ENCODE results near the gene LHX2.

The LHX2 gene

DNA sequence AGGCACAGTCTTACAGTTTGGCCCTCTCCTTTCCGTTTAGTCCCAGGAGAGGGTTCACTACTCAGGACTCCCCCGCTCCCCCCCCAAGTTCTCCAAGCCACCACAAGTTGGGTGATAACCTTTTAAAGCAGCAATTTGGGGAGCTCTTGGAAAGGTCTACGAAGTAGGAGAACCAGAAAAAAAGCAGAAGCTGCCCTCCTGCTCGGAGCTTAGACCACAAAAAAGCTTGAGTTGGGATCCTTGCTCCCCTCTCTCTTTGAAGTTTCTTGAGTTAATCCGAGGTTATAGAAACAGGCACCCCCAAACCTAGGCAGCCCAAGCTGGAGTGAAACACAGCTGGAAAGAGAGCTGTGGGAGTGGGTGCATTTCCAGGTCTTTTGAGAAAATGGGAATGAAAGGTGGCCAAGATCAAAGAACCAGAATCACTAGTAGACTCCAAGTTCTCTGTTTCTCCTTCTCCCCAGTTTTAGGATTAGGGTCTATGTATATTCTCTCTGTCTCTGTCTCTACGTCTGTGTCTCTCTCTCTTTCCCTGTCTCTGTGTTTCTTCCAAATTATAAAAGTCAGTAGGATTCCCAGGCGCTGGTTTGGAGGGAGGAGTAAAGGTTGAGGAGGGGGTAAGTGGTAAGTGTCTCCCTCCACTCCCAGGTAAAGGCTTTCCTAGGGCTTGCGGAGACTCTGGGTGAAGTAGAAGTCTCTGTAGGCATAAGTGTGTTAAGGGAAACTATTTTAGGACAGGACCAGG is 2.8 kb downstream of the LHX2 start:
- no peak for DNase-seq

DNA sequence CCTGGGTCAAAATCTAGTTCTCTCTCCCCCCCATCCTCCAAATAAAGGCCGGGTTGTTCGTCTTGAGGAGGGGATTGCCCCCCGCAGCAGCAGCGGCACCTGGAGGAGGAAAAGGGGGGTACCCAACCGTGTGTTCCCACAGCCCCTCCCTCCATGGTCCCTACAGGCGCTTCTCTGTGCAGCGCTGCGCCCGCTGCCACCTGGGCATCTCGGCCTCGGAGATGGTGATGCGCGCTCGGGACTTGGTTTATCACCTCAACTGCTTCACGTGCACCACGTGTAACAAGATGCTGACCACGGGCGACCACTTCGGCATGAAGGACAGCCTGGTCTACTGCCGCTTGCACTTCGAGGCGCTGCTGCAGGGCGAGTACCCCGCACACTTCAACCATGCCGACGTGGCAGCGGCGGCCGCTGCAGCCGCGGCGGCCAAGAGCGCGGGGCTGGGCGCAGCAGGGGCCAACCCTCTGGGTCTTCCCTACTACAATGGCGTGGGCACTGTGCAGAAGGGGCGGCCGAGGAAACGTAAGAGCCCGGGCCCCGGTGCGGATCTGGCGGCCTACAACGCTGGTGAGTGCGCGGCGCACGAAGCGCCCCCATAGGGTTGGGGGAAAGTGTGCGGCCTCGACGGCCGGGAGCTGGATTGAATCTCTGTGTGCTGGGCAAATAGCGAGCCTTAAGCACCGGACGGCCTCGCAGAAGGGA is 3.5 kb downstream of the LHX2 start:
- DNase-seq: no peak

DNA sequence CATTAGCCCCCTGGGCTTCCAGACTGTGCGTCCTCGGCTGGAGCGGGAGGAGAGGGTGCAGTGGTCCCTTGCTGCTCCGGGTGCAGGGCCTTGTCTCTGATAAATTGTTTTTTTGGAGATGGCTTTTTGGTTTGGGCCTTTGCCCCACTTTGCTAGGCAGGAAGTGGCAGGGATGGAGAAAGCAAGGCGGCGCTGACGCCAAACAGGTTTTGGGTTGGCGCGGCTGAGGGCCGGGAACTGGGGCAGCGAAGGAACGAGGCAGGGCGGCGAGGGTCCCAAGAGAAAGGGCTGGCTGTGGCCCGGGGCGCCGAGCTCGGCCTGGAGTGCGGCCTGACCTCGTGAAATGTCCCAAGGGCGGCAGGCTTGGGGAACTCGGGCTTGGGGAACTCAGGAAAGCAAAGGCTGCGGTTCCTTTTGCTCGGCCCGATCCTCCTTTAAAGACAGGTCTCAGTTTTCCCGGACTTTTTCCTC is 4.1 kb downstream of the LHX2 start:
- DNase-seq: no peak

DNA sequence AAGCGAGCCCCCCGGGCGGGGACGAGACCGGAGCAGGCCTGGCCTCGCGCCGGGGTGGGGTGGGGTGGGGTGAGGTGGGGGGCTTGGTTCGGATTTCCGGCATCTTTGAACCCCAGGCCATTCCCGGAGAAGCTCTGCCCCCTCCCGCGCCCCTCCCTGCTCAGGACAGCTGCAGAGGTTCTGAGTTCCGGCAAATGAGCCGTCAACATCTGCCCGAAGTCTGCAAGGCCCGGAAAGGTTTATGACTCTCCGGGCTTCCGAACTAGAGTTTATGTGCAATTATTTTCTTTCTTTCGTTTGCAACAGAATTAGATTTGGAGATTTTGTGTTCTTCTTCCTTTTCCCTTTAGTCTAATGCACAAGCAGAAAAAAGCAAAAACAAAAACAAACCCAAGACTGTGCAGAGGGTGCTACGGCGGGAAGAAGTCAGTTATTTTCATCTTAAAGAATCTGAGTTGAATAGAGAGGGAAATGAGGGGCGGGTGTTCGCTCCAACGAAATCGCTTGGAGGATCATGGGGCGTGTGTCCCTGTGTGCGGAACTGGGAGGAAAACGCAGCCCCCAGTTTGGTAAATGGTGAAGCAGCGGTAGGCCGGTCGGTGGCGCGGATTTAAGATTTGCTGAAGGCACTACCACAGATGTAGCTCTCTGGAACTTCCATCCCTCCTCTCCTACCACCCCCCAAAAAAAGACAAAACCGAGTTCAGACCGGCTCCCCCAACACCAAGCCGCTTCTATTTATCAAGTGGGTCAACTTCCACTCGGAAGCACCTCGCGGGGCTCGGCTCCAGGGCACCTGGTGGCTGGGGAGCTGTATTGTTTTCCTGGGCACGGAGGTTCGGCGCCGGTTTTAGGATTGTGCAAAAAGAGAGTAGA is 4.8 kb downstream of the LHX2 start:
- DNase-seq: no peak

DNA sequence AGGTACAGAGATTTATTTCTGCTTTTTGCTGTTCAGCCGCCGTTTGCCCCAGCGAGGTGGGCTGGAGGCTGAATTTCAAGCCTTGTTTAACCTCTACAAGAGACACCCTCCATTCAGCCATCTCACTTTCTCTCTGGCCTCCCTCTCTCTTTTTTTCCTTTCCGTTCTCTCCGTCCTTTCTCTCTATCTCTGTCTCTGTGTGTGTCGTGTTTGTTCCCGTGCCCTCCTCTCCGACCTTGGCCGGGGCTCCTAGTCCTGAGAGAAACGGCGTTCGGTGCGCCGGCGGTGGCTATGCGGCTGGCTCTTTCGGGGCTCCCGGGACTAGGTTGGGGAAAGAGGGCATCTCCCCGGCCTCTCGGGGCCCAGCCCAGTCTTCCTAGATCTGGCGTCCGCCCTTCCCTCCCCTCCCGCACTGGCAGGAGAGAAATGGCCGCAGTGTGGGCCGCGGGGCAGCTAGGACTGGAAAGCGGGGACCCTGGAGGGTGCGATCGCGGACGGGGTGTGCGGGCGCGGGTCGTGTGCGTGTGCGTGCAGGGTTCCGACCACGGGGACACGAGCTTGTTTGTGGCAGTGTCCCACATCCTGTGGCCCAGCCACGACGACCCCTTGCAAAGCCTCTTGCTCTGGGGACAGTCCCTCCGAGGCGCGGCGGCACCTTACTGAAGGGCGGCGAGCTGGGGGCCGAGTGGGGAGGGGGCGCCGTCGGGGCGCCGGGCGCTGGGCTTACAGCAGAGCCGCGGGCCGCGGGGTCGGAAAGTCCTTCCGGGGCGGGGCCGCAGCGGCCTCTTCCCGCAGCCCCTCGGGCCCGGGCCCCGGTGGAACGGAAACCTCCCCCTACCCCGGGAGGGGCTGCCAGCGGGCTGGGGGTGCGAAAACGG is 5.7 kb downstream of the LHX2 start:
- DNase-seq: no peak

DNA sequence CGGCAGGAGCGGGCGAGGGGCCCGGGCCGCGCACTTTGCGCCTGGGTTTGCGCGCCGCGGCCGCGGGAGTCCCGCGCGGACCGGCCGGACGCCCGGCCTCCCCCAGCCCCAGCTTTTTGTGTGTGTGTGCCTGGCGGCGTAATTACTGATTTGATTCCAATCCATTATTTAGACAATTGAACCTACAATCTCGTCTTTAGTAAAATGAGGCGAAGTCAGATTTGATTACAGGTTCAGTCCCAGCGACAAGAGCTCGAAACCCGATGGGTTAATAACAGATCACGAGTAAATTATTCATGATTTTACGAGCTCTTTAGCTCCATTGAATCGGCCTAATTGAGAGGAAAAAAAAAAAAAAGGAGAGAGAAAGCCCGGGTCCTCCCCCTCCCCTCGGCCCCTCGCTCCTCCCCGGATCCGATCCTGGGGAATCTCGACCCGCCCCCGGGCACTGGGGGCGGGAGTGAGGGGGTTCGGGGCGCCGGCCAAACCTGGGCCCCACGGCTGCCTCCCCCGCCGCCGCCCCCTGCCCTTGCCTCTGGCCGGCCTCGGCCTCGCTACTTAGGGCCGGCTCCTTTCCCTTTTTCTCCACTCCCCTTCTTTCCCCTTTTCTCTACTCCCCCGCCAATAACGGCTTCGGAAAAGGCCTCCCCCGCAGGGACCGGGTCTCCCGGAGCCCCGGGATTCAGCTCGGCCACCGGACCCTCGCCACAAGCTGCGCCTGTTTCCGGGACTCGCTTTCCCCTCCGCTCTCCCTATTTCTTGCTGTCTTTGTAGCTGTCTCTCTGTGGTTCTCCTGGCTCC is 6.6 kb downstream of the LHX2 start:
- DNase-seq: no peak

DNA sequence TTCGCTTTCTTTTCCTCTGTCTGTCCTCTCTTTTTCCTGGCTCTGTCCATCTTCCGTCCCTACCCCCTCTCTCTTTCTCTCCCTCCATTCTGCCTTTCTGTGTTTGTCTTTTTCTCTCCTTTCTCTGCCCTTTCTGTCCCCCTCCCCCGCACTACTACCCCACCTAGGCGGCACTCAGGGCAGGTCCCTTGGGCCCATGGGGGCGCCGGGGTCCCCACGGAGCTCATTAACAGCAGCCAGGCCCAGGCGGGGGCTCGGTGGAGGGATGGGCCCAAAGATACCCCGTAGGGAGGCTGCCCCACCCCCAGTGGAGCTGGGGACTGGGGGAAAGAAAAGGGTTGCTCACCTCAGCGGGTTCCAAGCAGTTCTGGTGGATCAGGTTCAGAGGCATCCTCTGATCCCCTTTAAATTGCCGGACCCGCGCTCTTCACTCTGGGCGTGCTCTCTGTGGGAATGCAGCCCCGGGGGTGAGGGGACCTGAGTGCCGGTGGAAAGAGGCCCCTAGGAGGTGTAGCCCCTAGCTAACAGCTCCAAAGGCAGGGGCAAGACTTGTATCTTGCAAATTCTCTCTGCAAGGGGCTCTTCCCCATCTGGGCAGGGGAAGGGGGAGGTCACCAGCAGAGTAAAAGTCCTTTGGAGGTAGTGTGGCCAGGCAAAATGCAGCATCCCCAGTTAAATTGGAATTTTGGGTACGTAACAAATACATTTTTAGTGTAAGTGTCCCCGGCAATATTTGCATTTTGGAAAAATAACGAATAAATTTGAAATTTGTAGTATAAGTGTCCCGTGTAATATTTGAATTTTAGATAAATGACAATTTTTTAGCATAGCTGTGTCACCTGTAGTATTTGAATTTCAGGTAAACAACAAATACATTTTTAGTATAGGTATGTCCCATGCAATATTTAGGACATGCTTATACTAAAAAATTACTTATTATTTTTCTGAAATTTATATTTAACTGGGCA is 7.4 kb downstream of the LHX2 start:
- no peak for DNase-seq

DNA sequence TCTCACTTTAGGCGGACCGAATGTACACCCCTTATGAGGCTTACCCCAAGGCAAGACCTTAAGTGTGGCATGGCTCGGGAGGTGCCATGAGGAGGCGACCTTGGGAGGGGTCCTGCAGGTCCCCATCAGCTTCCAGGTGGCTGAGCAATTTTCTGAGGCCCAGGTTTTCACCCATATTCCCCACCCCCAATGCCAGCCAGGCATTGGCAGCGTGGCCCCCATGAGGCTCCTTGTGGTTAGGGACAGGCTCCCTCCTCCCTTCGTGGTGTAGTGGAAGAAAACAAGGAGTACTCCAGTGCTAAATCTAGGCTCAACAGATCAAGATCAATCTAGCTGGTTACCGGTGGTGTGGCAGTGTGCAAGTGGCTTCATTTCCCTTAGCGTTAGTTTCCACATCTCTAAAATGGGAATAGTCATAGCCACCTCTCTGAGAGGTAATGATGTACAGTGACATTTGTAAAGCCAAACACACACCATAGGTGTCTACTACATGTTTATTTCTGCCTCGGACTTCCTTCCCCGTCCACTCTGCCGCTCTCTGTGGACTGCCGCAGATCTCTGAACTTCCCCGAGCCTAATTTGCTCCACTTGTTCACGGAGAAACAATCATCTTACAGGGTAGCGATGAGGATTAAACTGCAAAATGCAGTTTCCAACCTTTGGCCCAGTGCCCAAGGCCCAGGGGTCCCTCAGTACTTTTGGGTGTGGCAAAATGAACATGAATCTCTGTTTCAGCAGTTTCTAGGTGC is 8.4 kb downstream of the LHX2 start:
- no peak for DNase-seq

DNA sequence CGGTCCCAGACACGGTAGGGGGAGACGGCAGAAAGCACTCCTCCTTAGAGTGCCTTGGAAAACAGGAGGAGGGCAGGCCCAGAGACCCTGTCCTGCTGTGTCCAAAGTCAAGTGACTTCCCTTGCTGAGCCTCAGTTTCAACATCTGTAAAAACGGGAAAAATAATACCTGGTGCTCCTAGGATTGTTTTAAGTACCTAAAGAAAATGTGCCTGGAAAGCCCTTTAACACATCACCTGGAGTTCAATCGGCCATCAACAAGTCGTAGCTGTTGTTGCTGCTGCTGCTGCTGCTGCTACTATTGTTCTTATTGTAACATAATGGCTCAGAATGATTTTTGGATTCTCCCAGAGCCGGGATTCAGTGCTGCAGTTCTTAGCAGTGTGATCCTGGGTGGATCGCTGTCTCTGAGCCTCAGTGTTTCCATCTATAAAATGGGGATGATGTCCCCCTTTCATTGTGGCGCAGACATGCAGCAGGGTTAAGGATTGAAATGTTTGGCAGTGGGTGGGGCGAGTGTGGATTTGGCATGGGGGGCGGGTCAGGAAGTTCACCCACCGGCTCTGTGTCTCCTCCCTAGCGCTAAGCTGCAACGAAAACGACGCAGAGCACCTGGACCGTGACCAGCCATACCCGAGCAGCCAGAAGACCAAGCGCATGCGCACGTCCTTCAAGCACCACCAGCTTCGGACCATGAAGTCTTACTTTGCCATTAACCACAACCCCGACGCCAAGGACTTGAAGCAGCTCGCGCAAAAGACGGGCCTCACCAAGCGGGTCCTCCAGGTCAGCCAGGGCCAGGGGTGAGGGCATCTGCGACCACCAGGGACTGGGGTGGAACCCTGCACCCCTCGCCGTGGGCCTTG is 9.2 kb downstream of the LHX2 start:
- no peak for DNase-seq

DNA sequence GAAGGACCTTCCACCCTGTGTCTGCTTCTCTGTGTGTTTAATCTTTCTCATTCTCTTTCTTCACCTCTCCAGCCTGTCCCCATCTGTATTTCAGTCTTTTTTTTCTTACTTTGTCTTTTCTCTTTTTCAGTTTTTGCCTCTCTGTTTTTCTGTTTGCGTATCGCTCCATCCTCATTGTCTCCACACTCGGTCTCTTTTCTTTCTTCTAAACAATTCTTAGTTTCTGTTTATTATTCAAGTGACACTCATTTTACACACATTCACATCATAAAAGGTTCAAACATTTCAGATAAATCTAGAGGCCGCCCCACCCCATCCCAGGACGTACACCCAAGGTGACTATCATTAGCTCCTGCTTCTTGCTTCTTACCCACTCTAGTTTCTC is 9.8 kb downstream of the LHX2 start:
- no peak for DNase-seq

DNA sequence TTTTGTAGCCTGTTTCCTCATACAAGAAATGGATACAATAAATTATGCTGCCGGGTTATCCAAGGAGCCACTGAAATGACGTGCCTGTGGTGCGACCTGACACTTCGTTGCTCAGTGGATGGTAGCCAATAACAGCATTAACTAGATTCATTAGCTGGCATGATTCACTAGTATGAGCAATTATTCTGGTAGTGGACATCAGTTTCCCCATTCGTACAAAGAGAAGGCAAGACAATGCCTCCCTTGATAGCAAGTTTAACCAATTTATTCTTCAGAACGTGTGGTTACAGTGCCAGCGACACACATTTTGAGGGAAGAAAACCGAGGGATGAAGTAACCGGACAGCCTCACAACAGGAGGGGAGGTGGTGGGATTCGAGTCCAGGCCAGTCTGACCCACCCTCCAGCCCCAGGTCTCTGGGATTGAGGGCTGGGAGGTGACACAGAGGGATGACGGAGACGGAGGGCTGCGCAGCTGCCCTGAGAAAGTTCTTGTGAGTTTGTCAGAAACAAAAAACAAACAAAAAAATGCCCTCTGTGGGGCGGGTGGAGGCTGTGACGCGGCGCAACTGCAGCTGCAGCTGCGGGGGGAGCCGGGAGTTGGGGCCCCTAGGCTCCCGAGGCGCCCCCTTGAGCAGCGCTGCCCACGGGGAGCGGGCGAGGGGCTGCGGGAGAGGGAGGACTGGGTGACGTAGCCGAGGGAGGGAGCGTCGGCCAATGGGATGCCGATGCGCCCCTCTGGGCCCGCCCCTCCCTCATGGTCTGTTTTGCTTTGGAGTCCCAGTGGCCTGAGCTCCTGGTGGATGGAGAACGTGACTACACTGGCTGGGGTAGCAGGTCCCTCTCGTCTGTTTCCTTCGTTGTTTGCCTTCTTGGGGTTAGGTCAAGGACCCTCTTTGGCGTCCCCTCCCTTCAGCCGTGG is 10.9 kb downstream of the LHX2 start:
- no peak for DNase-seq

DNA sequence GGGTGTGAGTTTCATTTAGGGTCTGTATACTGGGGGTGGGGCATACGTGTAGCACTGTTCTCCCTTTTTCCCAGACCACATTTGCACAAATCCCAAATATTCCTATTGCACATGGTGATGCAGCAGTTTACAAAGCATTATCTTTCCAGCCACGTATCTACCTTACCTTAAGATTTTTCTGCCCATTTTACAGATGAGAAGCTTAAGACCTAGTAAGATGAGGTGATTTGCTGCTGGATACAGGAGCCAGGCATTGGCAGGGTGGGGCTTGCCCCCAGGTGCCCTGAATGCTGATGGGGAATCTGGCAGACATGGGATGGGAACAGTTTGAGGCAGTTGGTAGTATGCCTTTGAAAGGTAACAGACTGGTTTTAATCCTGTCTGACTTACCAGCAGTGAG is 12.5 kb downstream of the LHX2 start:
- DNase-seq: no peak

DNA sequence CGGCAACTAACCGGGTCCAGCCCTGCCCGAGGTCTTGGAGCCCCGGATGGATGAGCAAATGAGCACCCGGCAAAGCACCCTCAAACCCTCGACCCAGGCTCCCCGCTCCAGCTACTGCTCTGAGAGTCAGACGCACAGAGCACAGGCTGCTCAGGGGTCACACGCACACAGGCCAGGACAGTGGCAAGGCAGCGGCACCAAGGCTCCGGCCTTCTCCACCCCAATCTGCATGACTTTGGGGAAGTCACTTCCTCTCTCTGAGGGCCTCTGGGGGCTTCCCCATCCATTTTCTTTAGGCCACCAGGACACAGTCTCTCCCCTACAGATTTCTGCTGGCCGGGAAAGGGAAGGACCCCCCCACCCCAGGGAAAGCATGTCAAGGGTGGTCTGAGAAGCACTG is 18.0 kb downstream of the LHX2 start:
- no peak for DNase-seq

DNA sequence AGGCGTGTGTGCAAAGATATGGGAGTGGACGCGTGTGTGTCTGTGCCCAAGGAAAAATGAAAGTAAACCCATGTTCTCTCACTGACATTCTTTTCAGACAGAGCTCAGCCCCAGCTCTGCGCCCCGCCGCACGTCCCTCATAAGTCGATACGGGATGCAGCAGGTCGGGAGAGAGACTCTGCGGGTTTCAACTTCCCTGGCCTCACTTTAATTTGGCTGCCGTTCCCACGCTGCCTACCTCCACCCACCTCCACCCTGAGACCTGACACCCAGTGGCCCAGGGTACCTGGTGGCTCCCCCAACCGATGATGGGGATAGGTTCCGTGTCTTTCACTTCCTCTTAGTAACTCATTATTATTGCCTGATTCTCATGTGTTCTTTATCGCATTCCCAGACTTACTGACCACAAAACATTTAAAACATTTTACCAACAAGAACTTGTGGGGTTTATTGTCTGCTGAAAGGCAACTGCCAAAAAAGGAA is 19.4 kb downstream of the LHX2 start:
- DNase-seq: no peak

DNA sequence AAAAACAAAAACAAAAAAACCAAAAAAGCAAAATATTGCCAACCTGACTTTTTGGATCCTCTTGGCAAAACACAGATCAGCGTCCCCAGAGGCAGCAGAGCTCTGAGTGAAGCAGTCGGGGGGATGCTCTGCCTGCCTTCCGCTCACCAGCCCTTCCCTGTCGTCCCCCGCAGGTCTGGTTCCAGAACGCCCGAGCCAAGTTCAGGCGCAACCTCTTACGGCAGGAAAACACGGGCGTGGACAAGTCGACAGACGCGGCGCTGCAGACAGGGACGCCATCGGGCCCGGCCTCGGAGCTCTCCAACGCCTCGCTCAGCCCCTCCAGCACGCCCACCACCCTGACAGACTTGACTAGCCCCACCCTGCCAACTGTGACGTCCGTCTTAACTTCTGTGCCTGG is 20.7 kb downstream of the LHX2 start:
- no peak for DNase-seq

DNA sequence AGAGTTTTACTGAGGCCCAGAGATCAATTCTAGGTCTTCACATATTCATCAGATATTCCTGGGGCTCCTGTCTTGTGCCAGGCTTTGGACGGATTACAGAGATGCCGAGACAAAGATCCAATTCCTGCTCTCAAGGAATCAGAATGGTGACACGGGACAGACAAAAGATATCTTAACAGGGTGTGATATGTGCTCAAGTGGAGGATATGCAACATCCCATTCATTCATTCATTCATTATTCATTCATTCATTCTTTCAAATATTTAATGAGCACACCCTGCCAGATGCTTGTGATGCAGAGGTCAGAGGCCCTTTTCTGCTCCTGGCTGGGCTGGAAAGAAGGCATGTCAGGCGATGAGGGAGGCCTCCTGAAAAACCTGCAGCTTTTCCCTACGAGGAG is 21.8 kb downstream of the LHX2 start:
- DNase-seq: no peak

DNA sequence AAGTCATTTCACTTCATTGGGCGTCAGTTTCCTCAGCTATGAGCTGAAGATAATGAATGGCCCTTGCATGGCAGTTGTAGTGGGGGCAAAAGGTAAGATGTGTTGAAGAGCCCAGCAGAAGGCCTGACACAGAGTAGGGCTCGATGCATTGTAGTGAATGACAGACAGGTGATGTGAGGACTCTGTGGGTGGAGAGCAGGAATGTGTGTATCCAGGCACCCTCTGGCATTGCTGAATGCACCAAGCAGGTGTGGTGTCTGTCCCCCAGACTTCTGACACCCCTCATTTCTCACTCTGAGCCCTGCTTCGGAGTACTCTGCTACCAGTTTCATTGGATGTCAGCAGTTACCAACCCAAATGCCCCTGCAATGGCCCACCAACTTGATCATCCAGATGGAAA is 22.4 kb downstream of the LHX2 start:
- DNase-seq: no peak
